GM19397 (cell line): ENCODE measurements around the gene FAM120B.
"Not testable (repeated sequence)": the region's sequence is repeated elsewhere in the genome, so short reads cannot be mapped to it uniquely, and the experiment has no call there.

Experiments
- ATAC-seq: cut with Tn5 transposase; IDR thresholded peaks from one replicate; pipeline ENCODE4 v1.9.1; 2021; ENCODE audit warnings: mild to moderate bottlenecking, moderate library complexity; ENCODE audit not compliant: unreplicated experiment

The FAM120B gene

GRCh38 chr6:170409746-170410145, 103.2 kb downstream of the FAM120B start:
- ATAC-seq = not testable (repeated sequence)

- ATAC-seq = no peak
These were observed 103.7 kb downstream of the FAM120B start for GRCh38 chr6:170410241-170410640.

- no peak for ATAC-seq
These were observed 108.8 kb downstream of the FAM120B start for GRCh38 chr6:170415318-170415717.

GRCh38 chr6:170416303-170416702, 109.7 kb downstream of the FAM120B start:
- ATAC-seq = no peak

GRCh38 chr6:170416959-170417606, 110.5 kb downstream of the FAM120B start:
- ATAC-seq = no peak

GRCh38 chr6:170417881-170418280, 111.3 kb downstream of the FAM120B start:
- no peak for ATAC-seq

GRCh38 chr6:170420283-170420682, 113.7 kb downstream of the FAM120B start:
- no peak for ATAC-seq

GRCh38 chr6:170420791-170421776, 114.5 kb downstream of the FAM120B start:
- ATAC-seq = no peak

GRCh38 chr6:170421921-170422320, 115.4 kb downstream of the FAM120B start:
- ATAC-seq = no peak

- peak; percentile 61 for ATAC-seq
These were observed 116.5 kb downstream of the FAM120B start for GRCh38 chr6:170423030-170423429.

GRCh38 chr6:170423814-170424603, 117.5 kb downstream of the FAM120B start:
- ATAC-seq = no peak

GRCh38 chr6:170424604-170425126, 118.1 kb downstream of the FAM120B start:
- no peak for ATAC-seq

GRCh38 chr6:170429450-170429849, 122.9 kb downstream of the FAM120B start:
- ATAC-seq = no peak

GRCh38 chr6:170433163-170434116, 126.9 kb downstream of the FAM120B start:
- ATAC-seq = no peak

- no peak for ATAC-seq
These were observed 127.7 kb downstream of the FAM120B start for GRCh38 chr6:170434117-170434820.

- no peak for ATAC-seq
These were observed 128.2 kb downstream of the FAM120B start for GRCh38 chr6:170434821-170435155.

- ATAC-seq = no peak
These were observed 129.2 kb downstream of the FAM120B start for GRCh38 chr6:170435766-170436165.

- ATAC-seq = no peak
These were observed 129.8 kb downstream of the FAM120B start for GRCh38 chr6:170436209-170436809.
